DMS114 treated with DMSO at 0.1 percent for 48 hours (cell line): ENCODE results near the gene CRHR2.

ENCODE experiments used
- DNase-seq: peaks from one replicate; lab custom pipeline; 2025; ENCODE audit not compliant: unreplicated experiment; lab: John Stamatoyannopoulos, UW

CRHR2 gene

DNA sequence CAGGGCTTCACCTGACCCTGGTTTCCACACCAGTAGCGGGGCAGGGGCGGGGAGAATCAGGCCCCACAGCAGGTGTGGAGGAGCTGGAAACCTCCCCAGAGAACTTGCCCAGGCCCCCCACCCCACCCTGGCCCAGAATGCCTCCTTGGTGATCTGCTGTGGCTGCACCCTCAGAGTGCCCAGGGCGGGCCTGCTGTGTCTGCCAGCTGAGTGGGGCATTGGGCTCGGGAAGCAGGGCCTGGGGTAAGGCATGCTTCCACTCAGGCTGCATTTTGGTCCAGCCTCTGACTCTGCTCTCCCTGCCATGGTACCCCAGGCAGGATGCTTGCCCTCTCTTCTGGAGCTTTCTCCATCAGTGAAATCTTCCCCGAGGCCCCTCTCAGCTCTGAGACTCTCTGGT is 1.1 kb upstream of the CRHR2 start:
- DNase-seq = no peak

GRCh38 chr7:30681815-30682211 is 443 bp downstream of the CRHR2 start:
- DNase-seq = no peak

GRCh38 chr7:30681331-30681797 is 892 bp downstream of the CRHR2 start:
- no peak for DNase-seq

DNA sequence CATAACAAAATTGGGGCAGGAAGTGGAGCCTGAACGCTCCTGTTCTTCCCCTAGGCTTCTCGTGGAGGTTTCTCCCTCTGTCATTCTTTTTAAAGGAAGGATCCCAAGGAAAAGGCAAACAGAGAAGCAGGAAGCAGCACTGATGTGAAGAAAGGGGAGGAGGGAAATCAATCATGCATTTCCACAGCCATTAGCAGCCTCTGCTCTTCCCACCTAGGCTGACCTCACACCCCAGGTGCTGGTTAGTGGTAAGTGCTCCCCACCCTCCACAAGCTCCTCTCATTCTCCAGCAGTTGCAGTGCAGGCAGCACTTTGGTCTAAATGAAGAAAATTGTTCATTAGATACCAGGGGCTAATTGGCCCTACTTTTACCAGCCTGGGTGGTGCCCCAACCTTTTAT is 2.6 kb downstream of the CRHR2 start:
- no peak for DNase-seq

DNA sequence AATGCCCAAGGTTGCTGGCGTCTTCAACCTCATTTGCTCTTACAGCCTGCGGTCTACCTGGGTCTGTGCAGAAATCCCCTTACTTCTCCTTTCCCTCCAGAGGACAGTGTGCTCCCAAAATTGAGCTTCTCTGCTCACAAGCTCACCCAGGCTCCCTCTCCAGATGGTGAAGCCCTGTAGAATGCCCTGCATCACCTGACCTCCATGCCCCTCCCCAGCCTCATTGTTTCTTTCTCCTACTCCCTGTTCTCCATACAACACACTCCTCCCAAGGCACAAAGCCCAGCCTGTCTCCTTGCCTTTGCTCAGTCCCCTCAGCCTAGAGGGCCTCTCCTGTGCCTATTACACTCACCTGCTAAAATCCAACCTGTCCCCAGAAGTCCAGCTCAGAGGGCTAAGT is 3.5 kb downstream of the CRHR2 start:
- no peak for DNase-seq

DNA sequence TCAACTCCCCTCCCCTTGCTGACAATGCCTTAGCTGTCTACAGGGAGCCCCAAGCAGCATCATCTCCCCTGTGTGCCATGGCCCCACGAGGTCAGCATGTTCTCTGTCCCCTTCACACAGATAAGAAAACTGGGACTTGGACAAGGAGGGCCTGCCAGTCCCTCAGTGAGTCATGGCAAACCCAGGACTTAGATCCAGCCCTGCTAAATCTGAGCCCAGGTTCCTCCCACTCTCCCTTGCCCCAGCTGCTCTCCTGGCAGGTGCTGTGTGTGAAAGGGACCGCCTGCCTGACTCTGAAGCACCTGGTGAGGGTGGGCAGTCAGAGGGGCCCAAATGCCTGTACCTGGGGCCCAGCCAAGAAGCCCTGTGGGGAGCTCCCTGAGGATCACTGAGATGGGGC is 7.4 kb downstream of the CRHR2 start:
- no peak for DNase-seq

DNA sequence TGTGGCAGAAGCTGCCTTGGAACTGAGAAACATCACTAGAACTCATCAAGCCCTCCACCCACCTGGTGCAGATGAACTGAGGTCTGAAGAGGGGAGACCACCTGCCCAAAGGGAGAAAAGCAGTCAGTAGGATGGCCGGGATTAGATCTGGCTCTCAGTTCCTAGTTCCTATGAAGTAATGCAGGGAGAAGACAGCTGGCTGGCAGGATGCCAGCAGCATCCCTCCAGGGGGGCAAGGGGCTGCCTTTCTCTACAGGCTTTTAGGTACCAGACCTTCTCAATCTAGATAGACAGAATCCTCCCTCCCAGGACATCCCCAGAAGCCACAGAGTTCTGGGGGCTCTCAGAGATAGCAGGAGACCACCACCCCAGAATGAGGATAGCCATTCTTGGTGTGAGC is 7.8 kb downstream of the CRHR2 start:
- DNase-seq = no peak

DNA sequence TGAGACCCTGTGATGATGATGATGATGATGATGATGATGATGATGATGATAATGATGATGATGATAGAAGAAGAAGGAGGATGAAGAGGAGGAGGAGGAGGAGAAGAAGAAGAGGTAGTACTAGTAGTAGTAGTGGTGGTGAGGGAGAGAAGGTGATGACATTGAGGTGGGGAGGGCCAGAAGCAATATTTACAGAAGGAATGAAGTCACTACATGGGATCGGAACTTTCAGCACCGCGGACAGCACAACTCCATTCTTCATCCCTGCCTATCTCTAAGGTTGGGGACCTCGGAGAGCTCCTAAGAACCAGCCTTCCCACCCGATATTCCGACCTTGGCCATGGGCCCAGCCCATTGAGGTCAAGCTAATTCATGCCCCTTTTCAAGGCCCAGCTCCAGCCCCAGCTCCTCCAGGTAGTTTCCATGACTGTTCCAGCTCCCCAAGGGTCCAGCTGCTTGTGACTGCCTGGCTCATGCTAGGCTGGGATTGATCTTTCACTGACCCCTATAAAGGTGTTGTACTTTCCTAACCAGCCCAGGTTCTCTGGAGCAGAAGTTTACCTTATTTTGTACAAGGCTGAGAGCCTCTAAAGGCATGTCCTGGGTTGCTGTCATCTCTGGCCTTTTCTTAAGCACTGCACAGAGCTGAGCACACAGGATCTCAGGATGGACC is 10.3 kb downstream of the CRHR2 start:
- no peak for DNase-seq

DNA sequence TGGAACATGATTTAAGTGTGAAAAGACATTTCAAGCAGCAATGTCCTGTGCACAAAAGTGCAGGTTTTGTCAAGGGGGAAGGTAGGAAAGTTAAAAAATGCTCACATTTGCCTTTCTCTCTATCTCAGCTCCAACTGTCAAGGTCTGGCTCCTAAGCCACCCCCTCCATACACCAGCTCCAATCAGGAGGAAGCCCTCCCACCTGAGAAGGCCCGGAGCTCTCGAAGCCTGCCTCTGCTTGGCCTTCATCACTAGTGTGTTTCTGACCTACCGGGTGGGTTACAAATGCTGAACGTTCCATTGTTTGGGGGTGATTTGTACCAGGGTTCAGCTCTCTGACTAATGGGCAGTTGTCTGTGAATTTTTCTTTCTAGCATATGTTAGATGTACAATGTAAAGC is 14.2 kb downstream of the CRHR2 start:
- DNase-seq = no peak

- DNase-seq = no peak
Observed at GRCh38 chr7:30667172-30667571, 15.1 kb downstream of the CRHR2 start.

GRCh38 chr7:30665449-30665848 is 16.8 kb downstream of the CRHR2 start:
- no peak for DNase-seq

DNA sequence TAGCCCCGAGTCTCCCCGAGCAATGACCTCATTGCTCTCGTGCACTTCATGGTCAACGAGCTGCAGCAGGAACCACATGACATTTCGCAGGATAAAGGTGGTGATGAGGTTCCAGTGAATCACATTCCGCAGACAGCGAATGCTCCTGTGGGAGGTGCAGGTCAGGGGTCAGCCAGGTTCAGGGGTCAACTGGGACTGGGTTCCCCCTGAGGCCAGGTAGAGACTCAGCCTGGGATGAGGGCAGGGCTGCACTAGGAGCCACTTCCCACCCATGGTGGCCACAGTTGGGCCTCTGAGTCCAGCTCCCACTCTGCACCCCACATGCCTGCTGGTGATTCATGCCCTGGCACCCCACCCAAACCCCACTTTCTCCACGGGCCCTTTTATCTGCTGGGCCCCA is 17.2 kb downstream of the CRHR2 start:
- DNase-seq = no peak

- no peak for DNase-seq
Observed at GRCh38 chr7:30664184-30664885, 17.9 kb downstream of the CRHR2 start.

DNA sequence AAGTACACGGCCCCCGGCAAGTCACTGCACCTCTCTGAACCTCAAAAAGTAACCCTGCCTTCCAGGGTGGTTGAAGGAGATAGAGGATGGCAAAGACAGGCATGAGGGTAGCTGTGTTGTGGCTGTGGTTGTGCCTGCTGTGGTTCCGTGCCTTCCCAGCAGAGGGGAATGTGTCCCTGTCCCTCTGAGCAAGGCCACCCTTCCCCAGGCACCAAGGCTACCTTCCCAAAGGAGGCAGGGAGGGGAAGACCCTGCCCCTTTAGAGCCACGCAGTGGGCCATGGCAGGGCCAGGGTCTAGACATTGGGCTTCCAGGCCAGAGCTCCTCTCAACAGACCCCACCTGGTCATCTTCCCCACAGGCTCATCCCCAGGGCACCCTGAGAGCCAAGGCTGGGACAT is 18.8 kb downstream of the CRHR2 start:
- DNase-seq = no peak

GRCh38 chr7:30662431-30662939 is 19.8 kb downstream of the CRHR2 start:
- DNase-seq = no peak

DNA sequence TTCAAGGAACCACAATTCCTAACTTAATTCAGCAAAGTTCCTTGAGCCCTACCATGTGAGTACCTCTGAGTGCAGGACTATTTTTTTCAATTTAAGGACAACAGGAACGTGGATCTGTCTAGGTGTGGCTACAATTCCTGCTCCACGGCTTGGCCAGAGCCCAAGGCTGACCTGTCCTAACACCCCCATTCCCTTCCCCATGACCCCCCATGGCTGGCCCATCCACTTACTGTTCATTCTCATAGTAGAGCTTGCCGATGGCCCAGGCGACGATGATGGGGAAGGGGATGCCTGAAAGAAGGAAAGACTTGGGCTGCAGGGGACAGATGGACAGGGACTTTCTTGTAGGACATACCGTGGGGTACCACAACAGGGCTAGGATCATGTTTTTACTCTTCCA is 20.3 kb downstream of the CRHR2 start:
- no peak for DNase-seq

DNA sequence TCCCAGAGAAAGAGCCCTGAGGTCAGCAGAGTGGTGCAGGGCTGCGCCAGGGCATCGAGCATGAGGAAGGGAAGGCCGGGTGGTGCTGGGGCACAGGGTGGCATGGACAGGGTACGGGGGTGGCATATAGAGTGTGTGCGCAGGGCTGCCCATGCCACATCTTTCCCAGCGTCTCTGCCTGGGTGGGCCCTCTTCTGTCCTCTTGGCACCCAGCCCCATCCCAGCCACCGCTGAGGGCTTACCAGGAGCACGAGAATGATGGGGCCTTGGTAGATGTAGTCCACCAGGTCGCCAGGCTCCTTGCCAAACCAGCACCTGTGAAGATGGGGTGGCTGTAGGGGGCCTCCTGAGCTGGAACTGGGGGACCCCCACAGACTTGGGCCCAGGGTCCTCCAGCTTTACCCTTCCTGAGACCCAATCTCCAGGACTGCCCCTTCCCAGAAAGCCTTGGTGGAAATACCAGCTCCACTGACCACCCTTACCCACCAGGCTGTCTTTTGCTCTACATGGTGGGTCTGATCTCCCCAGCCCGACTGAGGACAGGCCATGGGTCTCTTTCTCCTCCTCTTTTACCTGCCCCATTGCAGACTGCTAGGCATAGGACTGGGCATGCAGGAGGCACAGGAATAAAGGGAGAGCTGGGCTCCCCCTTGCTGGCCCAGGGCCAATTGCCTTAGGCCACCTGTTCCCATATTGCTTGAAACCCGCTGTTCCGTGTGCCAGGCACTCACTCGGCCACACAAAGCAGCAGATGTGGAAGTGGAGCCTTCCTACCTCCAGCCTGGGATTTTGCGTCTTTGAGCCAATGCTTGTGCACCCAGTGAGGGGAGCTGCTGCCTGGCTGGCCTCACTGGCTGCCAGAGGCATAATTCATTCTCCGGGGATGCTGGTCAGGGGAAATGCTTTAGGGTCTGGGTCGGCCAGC is 21.7 kb downstream of the CRHR2 start:
- no peak for DNase-seq

DNA sequence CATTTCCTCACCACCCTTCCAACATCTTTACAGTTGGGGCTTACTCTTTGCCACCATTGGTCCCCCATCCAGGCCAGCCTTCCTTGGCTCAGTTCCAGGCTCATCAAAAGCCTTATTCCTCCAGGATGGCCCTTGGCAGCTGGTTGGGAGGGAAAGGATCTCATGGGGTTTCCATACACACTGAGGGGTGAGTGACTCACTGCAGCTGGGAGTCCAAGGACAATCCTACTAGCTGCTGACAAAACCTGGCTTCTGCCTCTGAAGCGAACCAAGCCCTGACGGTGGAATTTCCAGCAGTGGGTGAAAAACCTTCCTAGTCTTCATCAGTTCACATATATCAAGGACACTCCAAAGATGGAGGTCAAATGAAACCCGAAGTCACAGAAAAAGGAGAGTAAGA is 22.9 kb downstream of the CRHR2 start:
- no peak for DNase-seq

GRCh38 chr7:30658479-30659074 is 23.7 kb downstream of the CRHR2 start:
- DNase-seq = no peak

GRCh38 chr7:30657131-30657530 is 25.1 kb downstream of the CRHR2 start:
- no peak for DNase-seq
